Measurements from ENCODE around the gene KRTAP12-2.

Gene KRTAP12-2

DNA sequence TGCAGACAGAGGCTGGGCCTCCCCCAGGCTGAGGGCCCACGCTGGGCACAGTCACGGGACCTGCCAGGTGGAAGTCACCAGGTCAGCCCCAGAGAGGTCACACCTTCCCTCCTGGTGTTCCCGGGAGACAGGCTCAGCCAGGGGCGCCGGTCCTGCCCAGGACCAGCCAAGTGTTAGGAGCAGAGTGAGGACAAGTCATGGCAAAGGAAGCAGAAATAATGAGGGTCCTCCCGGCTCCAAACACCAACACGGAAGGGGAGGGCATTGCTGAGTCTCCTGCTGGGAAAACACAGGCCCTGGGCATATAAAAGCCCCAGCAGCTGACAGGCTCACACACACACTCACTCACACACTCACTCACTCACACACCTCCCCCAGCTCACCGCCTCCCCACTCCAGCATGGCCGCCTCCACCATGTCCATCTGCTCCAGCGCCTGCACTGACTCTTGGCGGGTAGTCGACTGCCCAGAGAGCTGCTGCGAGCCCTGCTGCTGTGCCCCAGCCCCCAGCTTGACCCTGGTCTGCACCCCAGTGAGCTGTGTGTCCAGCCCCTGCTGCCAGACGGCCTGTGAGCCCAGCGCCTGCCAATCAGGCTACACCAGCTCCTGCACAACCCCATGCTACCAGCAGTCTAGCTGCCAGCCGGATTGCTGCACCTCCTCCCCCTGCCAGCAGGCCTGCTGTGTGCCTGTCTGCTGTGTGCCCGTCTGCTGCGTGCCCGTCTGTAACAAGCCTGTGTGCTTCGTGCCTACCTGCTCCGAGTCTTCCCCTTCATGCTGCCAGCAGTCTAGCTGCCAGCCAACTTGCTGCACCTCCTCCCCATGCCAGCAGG is 29.5 kb downstream of the KRTAP12-2 start, which contains the start of gene KRTAP10-10:
TSS of gene KRTAP10-10 (plus strand) at position 339 of the 833 bp plus-strand sequence. CDS start at position 401, 62 bp downstream.
- Histone ChIP-seq H3K4me3 (ENCODE audit: low read length, poor library complexity, severe bottlenecking) (no peak within 1 kb of the TSS), H3K9me3 (ENCODE audit: insufficient read depth, low read depth, low read length) (peaks cover 6% of the 10 kb centered on the region; the same call in 1 of the 2 replicates), H3K9ac (ENCODE audit: low read depth, low read length, poor library complexity, severe bottlenecking) (no peak within 1 kb of the TSS), H3K27me3 (ENCODE audit: insufficient read depth, low read length, poor library complexity, severe bottlenecking) (no peaks in the 10 kb centered on the region), H4K20me1 (ENCODE audit: insufficient read depth, low read length, poor library complexity, severe bottlenecking) (no peaks in the 10 kb centered on the region), H3K9me2 (replicated peaks; ENCODE audit: low read depth, low read length) (no peaks in the 10 kb centered on the region), H2AFZ (ENCODE audit: low read length) (no peak within 1 kb of the TSS), H3K79me2 (ENCODE audit: insufficient read depth, low read length) (no peaks in the 10 kb centered on the region), H3K4me1 (ENCODE audit: insufficient read depth, low read length, poor library complexity, severe bottlenecking) (no peaks in the 10 kb centered on the region), H3K36me3 (ENCODE audit: insufficient read depth, low read length) (no peaks in the 10 kb centered on the region), H3K4me2 (ENCODE audit: low read depth, low read length, poor library complexity, severe bottlenecking) (no peak within 1 kb of the TSS), H3F3A (ENCODE audit: low read depth) (no peaks in the 10 kb centered on the region)
- TF ChIP-seq EZH2phosphoT487 (IDR thresholded peaks at IDR 0.05; ENCODE audit: borderline replicate concordance), result no peak
- TF ChIP-seq, protein P1, sequence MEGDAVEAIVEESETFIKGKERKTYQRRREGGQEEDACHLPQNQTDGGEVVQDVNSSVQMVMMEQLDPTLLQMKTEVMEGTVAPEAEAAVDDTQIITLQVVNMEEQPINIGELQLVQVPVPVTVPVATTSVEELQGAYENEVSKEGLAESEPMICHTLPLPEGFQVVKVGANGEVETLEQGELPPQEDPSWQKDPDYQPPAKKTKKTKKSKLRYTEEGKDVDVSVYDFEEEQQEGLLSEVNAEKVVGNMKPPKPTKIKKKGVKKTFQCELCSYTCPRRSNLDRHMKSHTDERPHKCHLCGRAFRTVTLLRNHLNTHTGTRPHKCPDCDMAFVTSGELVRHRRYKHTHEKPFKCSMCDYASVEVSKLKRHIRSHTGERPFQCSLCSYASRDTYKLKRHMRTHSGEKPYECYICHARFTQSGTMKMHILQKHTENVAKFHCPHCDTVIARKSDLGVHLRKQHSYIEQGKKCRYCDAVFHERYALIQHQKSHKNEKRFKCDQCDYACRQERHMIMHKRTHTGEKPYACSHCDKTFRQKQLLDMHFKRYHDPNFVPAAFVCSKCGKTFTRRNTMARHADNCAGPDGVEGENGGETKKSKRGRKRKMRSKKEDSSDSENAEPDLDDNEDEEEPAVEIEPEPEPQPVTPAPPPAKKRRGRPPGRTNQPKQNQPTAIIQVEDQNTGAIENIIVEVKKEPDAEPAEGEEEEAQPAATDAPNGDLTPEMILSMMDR (conservative IDR thresholded peaks at IDR 0.05; ENCODE audit: low read length), result no peak

GRCh38 chr21:44636209-44637017 is 30.3 kb downstream of the KRTAP12-2 start:
- Histone ChIP-seq H3F3A (ENCODE audit: low read depth) (no peaks in the 10 kb centered on the region), H3K9me2 (replicated peaks; ENCODE audit: low read depth, low read length) (no peaks in the 10 kb centered on the region), H3K27me3 (ENCODE audit: insufficient read depth, low read length, poor library complexity, severe bottlenecking) (no peaks in the 10 kb centered on the region), H3K9ac (ENCODE audit: low read depth, low read length, poor library complexity, severe bottlenecking) (no peak overlapping the region), H3K4me3 (ENCODE audit: low read length, poor library complexity, severe bottlenecking) (no peak overlapping the region), H2AFZ (ENCODE audit: low read length) (no peak overlapping the region), H3K4me2 (ENCODE audit: low read depth, low read length, poor library complexity, severe bottlenecking) (no peak overlapping the region), H4K20me1 (ENCODE audit: insufficient read depth, low read length, poor library complexity, severe bottlenecking) (no peaks in the 10 kb centered on the region), H3K9me3 (ENCODE audit: insufficient read depth, low read depth, low read length) (peaks cover 7% of the 10 kb centered on the region; the same call in 1 of the 2 replicates), H3K79me2 (ENCODE audit: insufficient read depth, low read length) (no peaks in the 10 kb centered on the region), H3K36me3 (ENCODE audit: insufficient read depth, low read length) (no peaks in the 10 kb centered on the region), H3K4me1 (ENCODE audit: insufficient read depth, low read length, poor library complexity, severe bottlenecking) (no peaks in the 10 kb centered on the region)
- TF ChIP-seq EZH2phosphoT487 (IDR thresholded peaks at IDR 0.05; ENCODE audit: borderline replicate concordance), result no peak

DNA sequence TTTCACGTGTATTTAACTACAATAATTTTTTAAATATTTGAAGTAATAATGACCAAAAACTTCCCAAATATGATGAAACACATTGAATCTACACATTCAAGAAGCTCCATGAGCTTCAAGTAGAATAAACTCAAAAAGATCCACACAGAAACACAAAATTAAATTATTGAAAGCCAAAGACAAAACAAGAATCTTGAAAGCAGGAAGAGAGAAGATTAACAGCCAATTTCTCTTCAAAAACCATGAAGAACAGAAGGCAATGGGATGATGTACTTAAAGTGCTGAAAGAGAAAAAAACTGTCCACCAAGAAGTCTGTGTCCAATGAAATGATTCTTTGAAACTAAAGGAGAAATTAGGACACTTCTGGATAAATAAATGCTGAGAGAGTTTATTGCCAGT is 34.7 kb downstream of the KRTAP12-2 start:
- H3K36me3 ChIP-seq (ENCODE audit: insufficient read depth, low read length), result no peaks in the 10 kb centered on the region
- H3F3A ChIP-seq (ENCODE audit: low read depth), result no peaks in the 10 kb centered on the region
- H3K79me2 ChIP-seq (ENCODE audit: insufficient read depth, low read length), result no peaks in the 10 kb centered on the region
- no peak overlapping the region for H2AFZ ChIP-seq (ENCODE audit: low read length)
- H4K20me1 ChIP-seq (ENCODE audit: insufficient read depth, low read length, poor library complexity, severe bottlenecking), result no peaks in the 10 kb centered on the region
- H3K4me1 ChIP-seq (ENCODE audit: insufficient read depth, low read length, poor library complexity, severe bottlenecking), result no peaks in the 10 kb centered on the region
- H3K9ac ChIP-seq (ENCODE audit: low read depth, low read length, poor library complexity, severe bottlenecking), result no peak overlapping the region
- H3K9me3 ChIP-seq (ENCODE audit: insufficient read depth, low read depth, low read length), result peaks cover 14% of the 10 kb centered on the region; the same call in 1 of the 2 replicates
- no peaks in the 10 kb centered on the region for H3K9me2 ChIP-seq (replicated peaks; ENCODE audit: low read depth, low read length)
- no peak for TF ChIP-seq EZH2phosphoT487 (IDR thresholded peaks at IDR 0.05; ENCODE audit: borderline replicate concordance)
- TF ChIP-seq, protein P1 (conservative IDR thresholded peaks at IDR 0.05; ENCODE audit: low read length), result no peak
- no peak overlapping the region for H3K4me3 ChIP-seq (ENCODE audit: low read length, poor library complexity, severe bottlenecking)
- H3K27me3 ChIP-seq (ENCODE audit: insufficient read depth, low read length, poor library complexity, severe bottlenecking), result no peaks in the 10 kb centered on the region
- H3K4me2 ChIP-seq (ENCODE audit: low read depth, low read length, poor library complexity, severe bottlenecking), result no peak overlapping the region

All from Loucy (cell line).